Measurements from ENCODE around the gene RABGAP1L. TPM values are rescaled to one million over a fixed set of nuclear protein-coding genes. Genes with fewer than 3 reads are reported as not detected.

Gene RABGAP1L
- total and polyA plus RNA-seq, 2 donors (not counting 3 experiments of a cell fraction or from before 2014, with no cell fraction given), result 6.4 to 22.2 TPM

GRCh38 chr1:174352883-174353608 lies 193.7 kb downstream of the RABGAP1L start:
- Histone ChIP-seq H3K36me3 (ENCODE audit: control insufficient read depth in 2 of 2, extremely low read depth in 1 of 2, insufficient read depth in 2 of 2, low read length in 2 of 2) (no peaks in the 10 kb centered on the region), H3K27me3 (ENCODE audit: control insufficient read depth in 2 of 2, insufficient read depth in 2 of 2, low read length in 2 of 2) (no peaks in the 10 kb centered on the region), H3K9ac (replicated peaks; ENCODE audit: extremely low read depth, insufficient read depth, low read length) (no peak overlapping the region), H3K79me2 (ENCODE audit: control insufficient read depth, insufficient read depth, low read length) (no peaks in the 10 kb centered on the region), H3K9me1 (replicated peaks; ENCODE audit: control insufficient read depth, extremely low read depth, insufficient read depth, low read length) (no peaks in the 10 kb centered on the region), H3K9me3 (replicated peaks; ENCODE audit: control insufficient read depth, insufficient read depth, low read length) (no peaks in the 10 kb centered on the region), H2AFZ (ENCODE audit: low read depth, low read length) (no peak overlapping the region), H3K27ac (ENCODE audit: insufficient read depth, low read depth, low read length) (no peak overlapping the region), H3K4me1 (ENCODE audit: control insufficient read depth, extremely low read depth, insufficient read depth, low read length) (no peaks in the 10 kb centered on the region), H4K20me1 (replicated peaks; ENCODE audit: control insufficient read depth, extremely low read depth, insufficient read depth, low read length) (no peaks in the 10 kb centered on the region), H3K4me3 (replicated peaks in 1 of 3; ENCODE audit: insufficient read depth in 1 of 3, low read depth in 1 of 3, low read length in 3 of 3) (no peak overlapping the region), H3K4me2 (ENCODE audit: insufficient read depth, low read length) (no peak overlapping the region)
- dilution Hi-C loops (cut with MboI; ENCODE audit: extremely low pct_ligation_motif_present, low sequenced_read_pairs) (no loop called here), intact Hi-C loops (cut with micrococcal nuclease) (no loop called here)
- ChIA-PET POLR2A (no interaction called here), CTCF (no interaction called here)
- no peak for FAIRE-seq
- BruUV-seq (replicated peaks), result no TSS peak
- no peak for DNase-seq (ENCODE audit: low read depth, low spot score)
- TF ChIP-seq EZH2 (IDR thresholded peaks at IDR 0.05; ENCODE audit: borderline replicate concordance, low read depth, low read length, severe bottlenecking) (no peak), MAX (IDR thresholded peaks at IDR 0.05; ENCODE audit: insufficient read depth, insufficient read length) (no peak), POLR2AphosphoS5 (IDR thresholded peaks at IDR 0.05; ENCODE audit: insufficient read depth, low read depth, low read length) (no peak), FOS (IDR thresholded peaks at IDR 0.05; ENCODE audit: borderline replicate concordance, insufficient read depth, low read length) (no peak), MYC (IDR thresholded peaks at IDR 0.05; ENCODE audit: low read depth, low read length) (no peak), POLR2A (IDR thresholded peaks at IDR 0.05; ENCODE audit: low read depth, low read length) (no peak), GATA2 (IDR thresholded peaks at IDR 0.05; ENCODE audit: insufficient read depth, insufficient read length, low read depth, low read length) (no peak), CTCF (IDR thresholded peaks at IDR 0.05; ENCODE audit: extremely low read depth in 1 of 2, insufficient read depth in 1 of 2, low read depth in 1 of 2, low read length in 2 of 2) (no peak), JUN (IDR thresholded peaks at IDR 0.05; ENCODE audit: borderline replicate concordance, insufficient read depth, insufficient read length, low read depth) (no peak)

All from endothelial cell of umbilical vein (primary cell).